Body of pancreas (tissue), 4 donors: ENCODE data around the gene CFAP57. TPM values are rescaled to one million over a fixed set of nuclear protein-coding genes. Genes with fewer than 3 reads are reported as not detected.

Source experiments
- ATAC-seq: fragments of 150-250 bp; one replicate; pipeline ENCODE4 v1.9.1; 2016
- DNase-seq, 4 donors: peaks; one replicate each; pipeline ENCODE4 v3.0.0-alpha.2; 2019
- H3K27ac ChIP-seq, 4 donors: fragments of 200-600 bp; sonication (generic); 1 replicate in 3 of 4; 2 replicates in 1 of 4; pipeline versions ENCODE4 v1.5.1 to v1.6.1; 2016 to 2019; ENCODE audit warnings: mild to moderate bottlenecking in 1 of 4, mixed read lengths in 1 of 4, moderate library complexity in 1 of 4
- H3K27me3 ChIP-seq, 2 donors: fragments of 200-600 bp; sonication (generic); one replicate each; pipeline ENCODE4 v1.6.0; 2016; ENCODE audit warnings: mild to moderate bottlenecking in 1 of 2
- H3K36me3 ChIP-seq, 2 donors: fragments of 200-600 bp; sonication (generic); replicated peaks in 1 of 2; 2 replicates each; pipeline ENCODE4 v1.5.1; 2016; ENCODE audit warnings: low read depth in 2 of 2; ENCODE audit not compliant: insufficient read depth in 1 of 2
- H3K4me1 ChIP-seq: fragments of 200-600 bp; sonication (generic); one replicate; pipeline ENCODE4 v1.6.0; 2016
- H3K4me3 ChIP-seq, 2 donors: fragments of 200-600 bp; sonication (generic); 1 replicate in 1 of 2; 2 replicates in 1 of 2; pipeline ENCODE4 v1.5.1; 2016 to 2019
- H3K9me3 ChIP-seq, 3 donors: fragments of 200-600 bp; sonication (generic); 1 replicate in 2 of 3; 2 replicates in 1 of 3; pipeline ENCODE4 v1.5.1; 2016
- CTCF ChIP-seq, 7 experiments: fragments of 450-650 bp in 4 of 7; fragments of 200-600 bp in 3 of 7; sonication (generic) in 3 of 7; IDR thresholded peaks; one replicate each; pipeline ENCODE4 v1.5.1; 2016 to 2019; ENCODE audit warnings: antibody characterized with exemption in 7 of 7
- POLR2A ChIP-seq, 3 donors: fragments of 450-650 bp; IDR thresholded peaks; one replicate each; pipeline ENCODE4 v1.6.1; 2016; ENCODE audit warnings: antibody characterized with exemption in 3 of 3, mild to moderate bottlenecking in 2 of 3
- WGBS, 2 donors: methylation state at CpG; one replicate each; pipeline ENCODE4 v1.1.5; 2017; 5-methylcytosine and 5-hydroxymethylcytosine counted together
- intact Hi-C: fragments of 100-400 bp; cut with DNase I; formaldehyde crosslinking; loops from one replicate; pipeline ENCODE4 v1.15.1; 2023
- total RNA-seq, 2 donors: library from RNA; depleted of rRNA; stranded (reverse); fragments of >200 nt; gene quantifications; one replicate each; pipeline ENCODE4 v1.1.0, GENCODE V29; 2016

CFAP57 gene
- total RNA-seq, 2 donors from 2014 or later, result 0.26 to 1.3 TPM

GRCh38 chr1:43298055-43298454, 125.9 kb downstream of the CFAP57 start:
- H3K9me3 ChIP-seq, result no peaks in the 10 kb centered on the region
- intact Hi-C loops, result loop anchor here (10.0 kb wide), 1 partner anchor 57 kb away; the partner anchor contains the start of gene CDC20
- H3K27ac ChIP-seq, result no peak overlapping the region
- no peak overlapping the region for H3K4me3 ChIP-seq
- TF ChIP-seq CTCF (IDR thresholded peaks at IDR 0.05) (no peak), POLR2A (IDR thresholded peaks at IDR 0.05) (no peak)
- H3K4me1 ChIP-seq, result peaks cover 21% of the 10 kb centered on the region
- H3K36me3 ChIP-seq, result no peaks in the 10 kb centered on the region
- no peaks in the 10 kb centered on the region for H3K27me3 ChIP-seq
- ATAC-seq (no peak), DNase-seq (no peak)
- WGBS, 2 donors, result 75 to 93% methylated on average over 1 of the region's 1 CpG

- Histone ChIP-seq H3K27me3 (no peaks in the 10 kb centered on the region), H3K27ac (no peak overlapping the region), H3K4me3 (no peak overlapping the region), H3K36me3 (no peaks in the 10 kb centered on the region), H3K4me1 (peaks cover 21% of the 10 kb centered on the region), H3K9me3 (no peaks in the 10 kb centered on the region)
- DNase-seq (no peak), ATAC-seq (no peak)
- intact Hi-C loops, result loop anchor here (10.0 kb wide), 1 partner anchor 56 kb away; the partner anchor contains the start of gene CDC20
- TF ChIP-seq POLR2A (IDR thresholded peaks at IDR 0.05) (no peak), CTCF (IDR thresholded peaks at IDR 0.05) (no peak)
Observed at GRCh38 chr1:43299101-43299500, 127.0 kb downstream of the CFAP57 start.

GRCh38 chr1:43300378-43301094, 128.4 kb downstream of the CFAP57 start, which contains the start of gene TIE1:
Gene TIE1 (plus strand): TSS chr1:43300982. CDS start chr1:43301072, 90 bp downstream.
- WGBS, 2 donors, result 69 to 73% methylated on average over 9 to 10 of the region's 10 CpGs
- intact Hi-C loops, result no loop called here
- Histone ChIP-seq H3K9me3 (no peaks in the 10 kb centered on the region), H3K36me3 (no peaks in the 10 kb centered on the region), H3K4me3 (no peak within 1 kb of the TSS), H3K4me1 (peaks cover 8% of the 10 kb centered on the region), H3K27ac (no peak within 1 kb of the TSS), H3K27me3 (no peaks in the 10 kb centered on the region)
- TF ChIP-seq CTCF (IDR thresholded peaks at IDR 0.05) (no peak), POLR2A (IDR thresholded peaks at IDR 0.05) (peak in 1 of 3 donors; percentile 17)
- ATAC-seq, result peak; percentile 38
- no peak for DNase-seq

GRCh38 chr1:43302201-43302600, 130.1 kb downstream of the CFAP57 start:
- DNase-seq, result no peak
- no peaks in the 10 kb centered on the region for H3K4me1 ChIP-seq

More at GRCh38 chr1:43302201-43302600, 130.1 kb downstream of the CFAP57 start:
- H3K9me3 ChIP-seq, result no peaks in the 10 kb centered on the region
- ATAC-seq, result no peak
- H3K27me3 ChIP-seq, result no peaks in the 10 kb centered on the region
- no peaks in the 10 kb centered on the region for H3K36me3 ChIP-seq
- WGBS, 2 donors, result 82 to 83% methylated on average over 1 of the region's 1 CpG
- intact Hi-C loops, result no loop called here
- H3K4me3 ChIP-seq, result no peak overlapping the region
- TF ChIP-seq POLR2A (IDR thresholded peaks at IDR 0.05) (no peak), CTCF (IDR thresholded peaks at IDR 0.05) (no peak)
- H3K27ac ChIP-seq, result no peak overlapping the region
